H7 (cell line): ENCODE results near the gene PIK3CA. TPM values are rescaled to one million over a fixed set of nuclear protein-coding genes. Genes with fewer than 3 reads are reported as not detected.
"Not testable (repeated sequence)": the region's sequence is repeated elsewhere in the genome, so short reads cannot be mapped to it uniquely, and the experiment has no call there.

Source experiments
- DNase-seq: peaks from one replicate; pipeline ENCODE4 v3.0.0; 2012
- H3K27me3 ChIP-seq: 2 replicates; pipeline ENCODE4 v1.6.0; 2011; ENCODE audit warnings: mild to moderate bottlenecking, low read length; ENCODE audit not compliant: control insufficient read depth, insufficient read depth
- H3K36me3 ChIP-seq: replicated peaks from 2 replicates; pipeline ENCODE4 v1.5.1; 2011; ENCODE audit warnings: low read length; ENCODE audit not compliant: control insufficient read depth, insufficient read depth
- H3K4me3 ChIP-seq: 2 replicates; pipeline ENCODE4 v1.5.1; 2011; ENCODE audit warnings: low read depth, mild to moderate bottlenecking, control low read depth, low read length, moderate library complexity; ENCODE audit not compliant: insufficient read depth
- total RNA-seq: library from RNA; depleted of rRNA; stranded (reverse); fragments of >200 nt; shearing (Covaris generic); gene quantifications from 2 replicates; pipeline ENCODE4 v1.2.3, GENCODE V29; 2014; rRNA removed

PIK3CA gene
- total RNA-seq, result 10.7 and 13.3 TPM in 2 replicates

GRCh38 chr3:179147873-179148615 is at the start of gene PIK3CA:
PIK3CA (plus strand) TSS chr3:179148357; CDS start chr3:179198826, 50,469 bp downstream.
- H3K27me3 ChIP-seq, result no peaks in the 10 kb centered on the region
- DNase-seq, result peak; percentile 86
- peak within 1 kb of the TSS; percentile 92 for H3K4me3 ChIP-seq
- H3K36me3 ChIP-seq, result no peaks in the 10 kb centered on the region

GRCh38 chr3:179098388-179099077 is 49.6 kb upstream of the PIK3CA start:
- Histone ChIP-seq H3K36me3 (no peaks in the 10 kb centered on the region), H3K27me3 (no peaks in the 10 kb centered on the region), H3K4me3 (no peak overlapping the region)
- DNase-seq, result no peak

GRCh38 chr3:179100652-179101051 is 47.5 kb upstream of the PIK3CA start:
- H3K4me3 ChIP-seq, result no peak overlapping the region
- no peaks in the 10 kb centered on the region for H3K36me3 ChIP-seq
- no peak for DNase-seq
- no peaks in the 10 kb centered on the region for H3K27me3 ChIP-seq

GRCh38 chr3:179105881-179106280 is 42.3 kb upstream of the PIK3CA start:
- Histone ChIP-seq H3K36me3 (no peaks in the 10 kb centered on the region), H3K27me3 (no peaks in the 10 kb centered on the region), H3K4me3 (no peak overlapping the region)
- no peak for DNase-seq

GRCh38 chr3:179107617-179108016 is 40.5 kb upstream of the PIK3CA start:
- H3K27me3 ChIP-seq, result no peaks in the 10 kb centered on the region
- DNase-seq, result no peak
- H3K4me3 ChIP-seq, result no peak overlapping the region
- H3K36me3 ChIP-seq, result no peaks in the 10 kb centered on the region

GRCh38 chr3:179108086-179108485 is 40.1 kb upstream of the PIK3CA start:
- Histone ChIP-seq H3K27me3 (no peaks in the 10 kb centered on the region), H3K4me3 (no peak overlapping the region), H3K36me3 (no peaks in the 10 kb centered on the region)
- DNase-seq, result no peak

GRCh38 chr3:179113903-179114302 is 34.3 kb upstream of the PIK3CA start:
- H3K27me3 ChIP-seq, result no peaks in the 10 kb centered on the region
- DNase-seq, result no peak

GRCh38 chr3:179115444-179115843 is 32.7 kb upstream of the PIK3CA start:
- not testable (repeated sequence) for H3K36me3 ChIP-seq, H3K4me3 ChIP-seq, DNase-seq

More at GRCh38 chr3:179113903-179114302, 34.3 kb upstream of the PIK3CA start:
- no peaks in the 10 kb centered on the region for H3K36me3 ChIP-seq
- no peak overlapping the region for H3K4me3 ChIP-seq

GRCh38 chr3:179116816-179117215 is 31.3 kb upstream of the PIK3CA start:
- Histone ChIP-seq H3K27me3 (no peaks in the 10 kb centered on the region), H3K4me3 (no peak overlapping the region)
- no peak for DNase-seq

More at GRCh38 chr3:179115444-179115843, 32.7 kb upstream of the PIK3CA start:
- not testable (repeated sequence) for H3K27me3 ChIP-seq

GRCh38 chr3:179132191-179132890 is 15.8 kb upstream of the PIK3CA start:
- H3K4me3 ChIP-seq, result not testable (repeated sequence)

More at GRCh38 chr3:179116816-179117215, 31.3 kb upstream of the PIK3CA start:
- H3K36me3 ChIP-seq, result no peaks in the 10 kb centered on the region

GRCh38 chr3:179133575-179133974 is 14.6 kb upstream of the PIK3CA start:
- Histone ChIP-seq H3K4me3 (no peak overlapping the region), H3K27me3 (no peaks in the 10 kb centered on the region), H3K36me3 (no peaks in the 10 kb centered on the region)
- no peak for DNase-seq

More at GRCh38 chr3:179132191-179132890, 15.8 kb upstream of the PIK3CA start:
- not testable (repeated sequence) for H3K36me3 ChIP-seq, H3K27me3 ChIP-seq, DNase-seq

GRCh38 chr3:179136195-179136594 is 12.0 kb upstream of the PIK3CA start:
- no peak for DNase-seq
- Histone ChIP-seq H3K36me3 (no peaks in the 10 kb centered on the region), H3K4me3 (no peak overlapping the region), H3K27me3 (no peaks in the 10 kb centered on the region)

GRCh38 chr3:179141890-179142289 is 6.3 kb upstream of the PIK3CA start:
- Histone ChIP-seq H3K4me3 (no peak overlapping the region), H3K27me3 (no peaks in the 10 kb centered on the region), H3K36me3 (no peaks in the 10 kb centered on the region)
- no peak for DNase-seq

- H3K4me3 ChIP-seq, result peak overlapping the region; percentile 46
- no peaks in the 10 kb centered on the region for H3K36me3 ChIP-seq
- H3K27me3 ChIP-seq, result no peaks in the 10 kb centered on the region
- peak; percentile 54 for DNase-seq
Observed at GRCh38 chr3:179146911-179147513, 1.1 kb upstream of the PIK3CA start.
